Ovary (tissue), 3 donors: ENCODE measurements around the gene CFAP54.

ENCODE experiments used
- CTCF ChIP-seq, 3 donors: fragments of 450-650 bp in 2 of 3; fragments of 200-600 bp in 1 of 3; IDR thresholded peaks; one replicate each; pipeline versions ENCODE4 v1.5.1 to v1.8.0; 2016 to 2022; ENCODE audit warnings: antibody characterized with exemption in 3 of 3, mild to moderate bottlenecking in 1 of 3
- EP300 ChIP-seq: sonication (generic); formaldehyde crosslinking; IDR thresholded peaks from one replicate; pipeline ENCODE4 v1.6.1; 2017; ENCODE audit warnings: antibody characterized with exemption
- POLR2A ChIP-seq: fragments of 450-650 bp; IDR thresholded peaks from one replicate; pipeline ENCODE4 v1.6.1; 2017; ENCODE audit warnings: antibody characterized with exemption, mild to moderate bottlenecking, moderate library complexity
- donor health status: DM: no; HTN: no; CAD: no.

DNA sequence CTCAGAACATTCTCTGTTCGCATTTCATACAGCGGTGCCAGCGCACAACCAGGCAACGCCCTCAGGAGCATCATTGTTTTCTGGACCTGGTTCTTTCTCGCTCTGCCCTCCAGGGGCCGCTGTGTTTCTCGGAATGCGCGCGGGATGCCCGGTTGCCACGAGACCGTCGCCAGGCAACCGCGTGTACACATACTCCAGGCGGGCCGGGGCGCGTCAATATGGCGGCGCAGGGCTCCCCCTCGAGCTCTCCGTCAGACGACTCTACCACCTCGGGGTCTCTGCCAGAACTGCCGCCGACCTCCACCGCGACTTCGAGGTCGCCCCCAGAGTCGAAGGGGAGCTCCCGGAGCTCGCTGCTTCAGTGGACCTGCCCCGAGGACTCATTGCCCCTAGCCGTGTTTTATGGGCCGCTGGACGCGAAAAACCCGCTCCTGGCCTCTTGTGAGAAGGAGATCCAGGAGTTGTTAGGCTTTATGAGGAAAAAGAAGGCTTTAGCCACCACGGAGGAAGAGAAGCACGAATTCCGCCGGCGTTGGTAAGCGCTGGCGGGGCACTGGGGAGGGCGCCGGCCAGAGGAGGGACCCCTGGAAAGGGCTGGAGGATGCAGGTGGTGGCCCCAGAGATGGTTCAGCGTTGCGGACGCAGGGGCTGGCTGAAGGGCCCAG is at the start of gene CFAP54:
- peak; percentile 38 for TF ChIP-seq POLR2A
- peak; percentile 80 to 87 (median 87) for TF ChIP-seq CTCF (IDR thresholded peaks at IDR 0.05)
- peak; percentile 84 for TF ChIP-seq EP300
